ENCODE results near the gene SEMA4B.
"Not testable (repeated sequence)": the region's sequence is repeated elsewhere in the genome, so short reads cannot be mapped to it uniquely, and the experiment has no call there.

Gene SEMA4B

GRCh38 chr15:90160781-90161727, 40.1 kb upstream of the SEMA4B start:
- no peak for TF ChIP-seq CTCF (conservative IDR thresholded peaks at IDR 0.05; ENCODE audit: control insufficient read depth, insufficient read depth, low read depth, low read length)
- H3K4me3 ChIP-seq (ENCODE audit: control insufficient read depth, low read depth, low read length): no peak overlapping the region
- no peak for DNase-seq (ENCODE audit: low read depth)

DNA sequence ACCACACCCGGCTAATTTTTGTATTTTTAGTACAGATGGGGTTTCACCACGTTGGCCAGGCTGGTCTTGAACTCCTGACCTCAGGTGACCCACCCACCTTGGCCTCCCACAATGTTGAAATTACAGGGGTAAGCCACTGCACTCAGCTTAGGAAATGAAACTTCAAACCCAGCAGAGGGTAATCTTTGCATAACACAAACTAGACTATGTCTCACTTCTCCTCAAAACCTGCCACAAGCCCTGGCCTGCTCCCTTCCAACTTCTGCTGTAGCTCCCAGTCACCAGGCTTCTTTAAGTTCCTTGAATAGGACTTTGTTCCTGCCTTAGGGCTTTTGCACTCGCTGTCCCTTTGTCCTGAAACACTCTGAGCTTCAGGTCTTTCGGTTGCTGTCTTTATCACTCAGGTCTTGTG, 39.2 kb upstream of the SEMA4B start:
- DNase-seq (ENCODE audit: low read depth): no peak
- TF ChIP-seq CTCF (conservative IDR thresholded peaks at IDR 0.05; ENCODE audit: control insufficient read depth, insufficient read depth, low read depth, low read length): no peak
- H3K4me3 ChIP-seq (ENCODE audit: control insufficient read depth, low read depth, low read length): no peak overlapping the region

GRCh38 chr15:90162956-90163355, 38.2 kb upstream of the SEMA4B start:
- DNase-seq (ENCODE audit: low read depth): no peak
- no peak overlapping the region for H3K4me3 ChIP-seq (ENCODE audit: control insufficient read depth, low read depth, low read length)
- TF ChIP-seq CTCF (conservative IDR thresholded peaks at IDR 0.05; ENCODE audit: control insufficient read depth, insufficient read depth, low read depth, low read length): no peak

- not testable (repeated sequence) for H3K4me3 ChIP-seq (ENCODE audit: control insufficient read depth, low read depth, low read length); DNase-seq (ENCODE audit: low read depth)
Observed at GRCh38 chr15:90164239-90164638, 36.9 kb upstream of the SEMA4B start.

DNA sequence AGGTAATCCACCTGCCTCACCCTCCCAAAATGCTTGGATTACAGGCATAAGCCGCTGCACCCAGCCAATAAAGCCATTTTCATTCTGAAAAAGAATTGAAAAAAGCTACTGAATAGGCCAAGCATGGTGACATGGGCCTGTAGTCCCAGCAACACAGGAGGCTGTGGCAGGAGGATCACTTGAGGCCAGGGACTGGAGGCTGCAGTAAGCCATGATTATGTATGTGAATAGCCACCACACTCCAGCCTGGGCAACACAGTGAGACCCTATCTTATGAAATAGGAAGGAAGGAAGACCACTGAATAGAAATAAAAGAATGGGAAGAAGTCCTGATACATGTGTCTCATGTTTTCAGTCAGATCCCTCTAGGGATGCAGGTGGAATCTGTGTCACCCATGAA, 36.0 kb upstream of the SEMA4B start:
- no peak for TF ChIP-seq CTCF (conservative IDR thresholded peaks at IDR 0.05; ENCODE audit: control insufficient read depth, insufficient read depth, low read depth, low read length)
- H3K4me3 ChIP-seq (ENCODE audit: control insufficient read depth, low read depth, low read length): no peak overlapping the region
- no peak for DNase-seq (ENCODE audit: low read depth)

- no peak overlapping the region for H3K4me3 ChIP-seq (ENCODE audit: control insufficient read depth, low read depth, low read length)
- peak; percentile 99 for DNase-seq (ENCODE audit: low read depth)
- no peak for TF ChIP-seq CTCF (conservative IDR thresholded peaks at IDR 0.05; ENCODE audit: control insufficient read depth, insufficient read depth, low read depth, low read length)
Observed at GRCh38 chr15:90165659-90166489, 35.3 kb upstream of the SEMA4B start.

DNA sequence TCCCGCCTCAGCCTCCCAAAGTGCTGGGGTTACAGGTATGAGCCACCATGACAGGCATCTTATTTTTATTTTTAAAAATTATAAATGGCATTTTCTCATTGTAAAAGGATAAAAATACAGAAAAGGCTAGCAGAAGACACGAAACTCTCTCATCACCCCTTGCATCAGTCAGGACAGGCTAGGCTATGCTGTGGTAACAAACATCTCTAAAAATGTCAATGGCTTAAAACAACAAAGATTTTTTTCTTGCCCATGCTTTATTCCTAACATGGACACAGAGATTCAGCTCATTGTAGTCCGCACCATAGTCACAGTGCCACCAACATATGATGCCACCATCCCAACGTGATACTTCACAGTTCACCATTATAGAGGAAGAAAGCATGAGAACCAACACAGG, 34.0 kb upstream of the SEMA4B start:
- DNase-seq (ENCODE audit: low read depth): no peak
- no peak overlapping the region for H3K4me3 ChIP-seq (ENCODE audit: control insufficient read depth, low read depth, low read length)
- no peak for TF ChIP-seq CTCF (conservative IDR thresholded peaks at IDR 0.05; ENCODE audit: control insufficient read depth, insufficient read depth, low read depth, low read length)
